Stimulated activated CD8-positive, alpha-beta memory T cell treated with anti-CD3 and anti-CD28 coated beads, Interleukin-15, amount 100 ng/mL, for 24 hours (primary cell): Measurements from ENCODE around the gene SPC24.
"Not testable (repeated sequence)": the region's sequence is repeated elsewhere in the genome, so short reads cannot be mapped to it uniquely, and the experiment has no call there.

ENCODE experiments used
- DNase-seq: peaks from one replicate; pipeline ENCODE4 v3.0.0-alpha.2; 2020; ENCODE audit warnings: low read depth

The SPC24 gene

GRCh38 chr19:11125994-11126685 is 29.4 kb downstream of the SPC24 start:
- DNase-seq, result peak; percentile 56

- not testable (repeated sequence) for DNase-seq
These were observed 31.4 kb downstream of the SPC24 start for GRCh38 chr19:11124157-11124556.

GRCh38 chr19:11123114-11123513 is 32.5 kb downstream of the SPC24 start:
- DNase-seq, result no peak

- DNase-seq, result not testable (repeated sequence)
These were observed 33.6 kb downstream of the SPC24 start for GRCh38 chr19:11121963-11122362.

GRCh38 chr19:11116507-11116906 is 39.1 kb downstream of the SPC24 start:
- DNase-seq, result no peak

- no peak for DNase-seq
These were observed 39.6 kb downstream of the SPC24 start for GRCh38 chr19:11115895-11116446.

GRCh38 chr19:11115042-11115441 is 40.5 kb downstream of the SPC24 start:
- no peak for DNase-seq

- DNase-seq, result no peak
These were observed 42.4 kb downstream of the SPC24 start for GRCh38 chr19:11113140-11113708.

- no peak for DNase-seq
These were observed 43.8 kb downstream of the SPC24 start for GRCh38 chr19:11111771-11112144.

GRCh38 chr19:11111117-11111770 is 44.3 kb downstream of the SPC24 start:
- no peak for DNase-seq

- DNase-seq, result no peak
These were observed 46.8 kb downstream of the SPC24 start for GRCh38 chr19:11108746-11109145.

GRCh38 chr19:11106477-11106876 is 49.1 kb downstream of the SPC24 start:
- no peak for DNase-seq

GRCh38 chr19:11105014-11105636 is 50.5 kb downstream of the SPC24 start:
- DNase-seq, result no peak

- not testable (repeated sequence) for DNase-seq
These were observed 51.9 kb downstream of the SPC24 start for GRCh38 chr19:11103667-11104066.

- no peak for DNase-seq
These were observed 52.6 kb downstream of the SPC24 start for GRCh38 chr19:11102944-11103343.

GRCh38 chr19:11101057-11101456 is 54.5 kb downstream of the SPC24 start:
- no peak for DNase-seq

- DNase-seq, result no peak
These were observed 55.5 kb downstream of the SPC24 start for GRCh38 chr19:11100049-11100448.

- no peak for DNase-seq
These were observed 56.7 kb downstream of the SPC24 start for GRCh38 chr19:11098861-11099260.

GRCh38 chr19:11098327-11098726 is 57.3 kb downstream of the SPC24 start:
- DNase-seq, result no peak

GRCh38 chr19:11097367-11097766 is 58.2 kb downstream of the SPC24 start:
- not testable (repeated sequence) for DNase-seq

GRCh38 chr19:11096210-11096841 is 59.3 kb downstream of the SPC24 start:
- no peak for DNase-seq
